Loucy (cell line): ENCODE measurements around the gene GCNT4.

ENCODE experiments used
- CTCF ChIP-seq: fragments of 200-600 bp; sonication (generic); conservative IDR thresholded peaks from 2 replicates; pipeline ENCODE4 v1.5.1; 2014; ENCODE audit warnings: mild to moderate bottlenecking, antibody characterized with exemption, low read length
- EZH2phosphoT487 ChIP-seq: fragments of 200-600 bp; IDR thresholded peaks from 2 replicates; pipeline ENCODE4 v1.6.1; 2018; ENCODE audit warnings: antibody characterized with exemption, mild to moderate bottlenecking, moderate library complexity, borderline replicate concordance

- TF ChIP-seq CTCF (no peak), EZH2phosphoT487 (no peak)
Measured at GRCh38 chr5:75017971-75018370, 34.4 kb downstream of the GCNT4 start.
